Neural cell (in vitro differentiated cells): ENCODE data around the gene THBD. TPM values are rescaled to one million over a fixed set of nuclear protein-coding genes. Genes with fewer than 3 reads are reported as not detected.

ENCODE experiments used
- H2AFZ ChIP-seq: fragments of 200-600, 300-800 bp; sonication (generic), shearing (Covaris generic); 2 replicates; pipeline ENCODE4 v1.6.0; 2014; ENCODE audit warnings: low read depth, mild to moderate bottlenecking, antibody characterized with exemption, low read length, moderate library complexity
- H3F3A ChIP-seq: fragments of 200-600 bp; shearing (Covaris generic); 2 replicates; pipeline ENCODE4 v1.6.1; 2016; ENCODE audit warnings: mild to moderate bottlenecking, moderate library complexity, mixed read lengths, antibody characterized with exemption, low read length; ENCODE audit not compliant: insufficient read depth, poor library complexity, severe bottlenecking
- H3K27ac ChIP-seq: fragments of 200-600, 300-800 bp; sonication (generic), shearing (Covaris generic); 2 replicates; pipeline ENCODE4 v1.5.1; 2014; ENCODE audit warnings: mild to moderate bottlenecking, low read length, moderate library complexity
- H3K27me3 ChIP-seq: fragments of 300-800, 200-600 bp; sonication (generic), shearing (Covaris generic); 2 replicates; pipeline ENCODE4 v1.6.0; 2014; ENCODE audit warnings: mild to moderate bottlenecking, low read depth, low read length, moderate library complexity; ENCODE audit not compliant: insufficient read depth
- H3K36me3 ChIP-seq: fragments of 300-800, 200-600 bp; sonication (generic), shearing (Covaris generic); 2 replicates; pipeline ENCODE4 v1.5.1; 2014; ENCODE audit warnings: mild to moderate bottlenecking, antibody characterized with exemption, low read length, moderate library complexity; ENCODE audit not compliant: insufficient read depth
- H3K4me2 ChIP-seq: fragments of 300-800, 200-600 bp; sonication (generic), shearing (Covaris generic); 2 replicates; pipeline ENCODE4 v1.6.0; 2014; ENCODE audit warnings: mild to moderate bottlenecking, low read length
- H3K4me3 ChIP-seq: fragments of 300-800, 200-600 bp; sonication (generic), shearing (Covaris generic); 2 replicates; pipeline ENCODE4 v1.5.1; 2014; ENCODE audit warnings: mild to moderate bottlenecking, low read length, moderate library complexity
- H3K79me2 ChIP-seq: fragments of 200-600 bp; shearing (Covaris generic); replicated peaks from 2 replicates; pipeline ENCODE4 v1.6.0; 2014; ENCODE audit warnings: mild to moderate bottlenecking, low read length, moderate library complexity; ENCODE audit not compliant: insufficient read depth
- H3K9ac ChIP-seq: fragments of 300-800, 200-600 bp; sonication (generic), shearing (Covaris generic); 2 replicates; pipeline ENCODE4 v1.6.1; 2016; ENCODE audit warnings: mild to moderate bottlenecking, low read length, mixed read lengths
- H3K9me2 ChIP-seq: fragments of 200-600 bp; shearing (Covaris generic); 2 replicates; pipeline ENCODE4 v1.6.1; 2016; ENCODE audit warnings: mild to moderate bottlenecking, low read length, mixed read lengths; ENCODE audit not compliant: insufficient read depth
- H3K9me3 ChIP-seq: fragments of 200-600, 300-800 bp; sonication (generic), shearing (Covaris generic); 2 replicates; pipeline ENCODE4 v1.6.1; 2016; ENCODE audit warnings: mild to moderate bottlenecking, mixed run types, low read length, moderate library complexity, mixed read lengths
- H4K20me1 ChIP-seq: fragments of 200-600 bp; shearing (Covaris generic); 2 replicates; pipeline ENCODE4 v1.6.1; 2016; ENCODE audit warnings: mild to moderate bottlenecking, mixed run types; ENCODE audit not compliant: insufficient read depth
- EP300 ChIP-seq: fragments of 450-650 bp; conservative IDR thresholded peaks from 2 replicates; pipeline ENCODE4 v1.6.1; 2014; ENCODE audit warnings: antibody characterized with exemption, mild to moderate bottlenecking, moderate library complexity; ENCODE audit not compliant: poor library complexity, severe bottlenecking
- EZH2 ChIP-seq: fragments of 200-600, 300-800 bp; shearing (Covaris generic), sonication (generic); IDR thresholded peaks from 2 replicates; pipeline ENCODE4 v1.6.1; 2014; ENCODE audit warnings: antibody characterized with exemption, low read length, borderline replicate concordance, mild to moderate bottlenecking; ENCODE audit not compliant: insufficient read depth, poor library complexity, severe bottlenecking
- MXI1 ChIP-seq: fragments of 450-650 bp; conservative IDR thresholded peaks from 2 replicates; pipeline ENCODE4 v1.6.1; 2014; ENCODE audit warnings: antibody characterized with exemption, mild to moderate bottlenecking; ENCODE audit not compliant: poor library complexity, severe bottlenecking
- POLR2AphosphoS5 ChIP-seq: IDR thresholded peaks from 2 replicates; pipeline ENCODE4 v1.6.1; 2012
- RAD21 ChIP-seq: fragments of 450-650 bp; conservative IDR thresholded peaks from 2 replicates; pipeline ENCODE4 v1.6.1; 2014; ENCODE audit warnings: antibody characterized with exemption, mild to moderate bottlenecking, moderate library complexity
- SMC3 ChIP-seq: fragments of 450-650 bp; conservative IDR thresholded peaks from 2 replicates; pipeline ENCODE4 v1.6.1; 2014; ENCODE audit warnings: antibody characterized with exemption, mild to moderate bottlenecking, moderate library complexity; ENCODE audit not compliant: poor library complexity
- TAF1 ChIP-seq: IDR thresholded peaks from 2 replicates; pipeline ENCODE4 v1.6.1; 2012; ENCODE audit warnings: low read depth
- polyA minus RNA-seq: library from RNA; depleted of rRNA, polyadenylated mRNA; stranded (reverse); fragments of >200 nt; gene quantifications from 2 replicates; pipeline ENCODE4 v1.2.3, GENCODE V29; 2014
- polyA plus RNA-seq: library from polyadenylated mRNA; depleted of rRNA; stranded (reverse); fragments of >200 nt; gene quantifications from 2 replicates; pipeline ENCODE4 v1.2.3, GENCODE V29; 2014
- TF ChIP-seq, protein P1 (sequence below): fragments of 450-650 bp; IDR thresholded peaks from 2 replicates; pipeline ENCODE4 v1.5.1; 2014; ENCODE audit warnings: antibody characterized with exemption, mild to moderate bottlenecking, moderate library complexity; ENCODE audit not compliant: poor library complexity, severe bottlenecking
- TF ChIP-seq, protein P2 (sequence below): IDR thresholded peaks from 2 replicates; pipeline ENCODE4 v1.6.1; 2012; ENCODE audit warnings: borderline replicate concordance

The THBD gene, protein sequence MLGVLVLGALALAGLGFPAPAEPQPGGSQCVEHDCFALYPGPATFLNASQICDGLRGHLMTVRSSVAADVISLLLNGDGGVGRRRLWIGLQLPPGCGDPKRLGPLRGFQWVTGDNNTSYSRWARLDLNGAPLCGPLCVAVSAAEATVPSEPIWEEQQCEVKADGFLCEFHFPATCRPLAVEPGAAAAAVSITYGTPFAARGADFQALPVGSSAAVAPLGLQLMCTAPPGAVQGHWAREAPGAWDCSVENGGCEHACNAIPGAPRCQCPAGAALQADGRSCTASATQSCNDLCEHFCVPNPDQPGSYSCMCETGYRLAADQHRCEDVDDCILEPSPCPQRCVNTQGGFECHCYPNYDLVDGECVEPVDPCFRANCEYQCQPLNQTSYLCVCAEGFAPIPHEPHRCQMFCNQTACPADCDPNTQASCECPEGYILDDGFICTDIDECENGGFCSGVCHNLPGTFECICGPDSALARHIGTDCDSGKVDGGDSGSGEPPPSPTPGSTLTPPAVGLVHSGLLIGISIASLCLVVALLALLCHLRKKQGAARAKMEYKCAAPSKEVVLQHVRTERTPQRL
- polyA plus RNA-seq = not detected in 2 replicates
- not detected in 2 replicates for polyA minus RNA-seq

DNA sequence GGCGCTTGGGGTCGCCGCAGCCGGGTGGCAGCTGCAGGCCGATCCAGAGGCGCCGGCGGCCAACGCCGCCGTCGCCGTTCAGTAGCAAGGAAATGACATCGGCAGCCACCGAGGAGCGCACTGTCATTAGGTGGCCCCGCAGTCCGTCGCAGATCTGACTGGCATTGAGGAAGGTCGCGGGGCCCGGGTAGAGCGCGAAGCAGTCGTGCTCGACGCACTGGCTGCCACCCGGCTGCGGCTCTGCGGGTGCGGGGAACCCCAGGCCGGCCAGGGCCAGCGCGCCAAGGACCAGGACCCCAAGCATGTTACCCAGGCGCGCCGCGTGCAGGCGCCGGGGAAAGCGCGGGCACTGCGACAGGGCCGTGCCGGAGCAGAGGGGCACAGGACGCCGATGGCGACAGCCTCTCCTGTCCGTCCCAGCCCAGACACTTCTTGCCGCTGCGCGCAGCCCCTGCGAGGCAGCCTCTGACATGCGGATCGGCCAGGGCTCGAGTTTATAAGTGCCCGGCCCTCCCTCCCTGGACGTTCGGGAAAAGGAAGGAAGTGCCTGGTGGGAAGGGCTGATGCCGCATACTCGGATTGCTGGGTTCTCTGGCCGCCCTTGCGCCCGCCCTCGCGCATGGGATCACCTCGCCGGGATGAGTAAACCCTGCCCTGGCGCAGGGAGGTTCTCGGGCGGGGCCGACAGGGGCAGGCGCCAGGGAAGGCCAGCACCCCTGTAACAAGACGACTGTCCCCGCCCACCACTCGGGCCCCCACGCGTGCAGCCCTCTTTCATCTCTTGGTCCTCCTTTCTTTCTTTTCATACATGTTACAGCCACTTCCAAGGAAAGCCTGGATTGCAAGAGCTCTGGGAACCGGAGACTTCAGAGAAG lies at the start of gene THBD:
THBD (minus strand) TSS at position 472 of the 875 bp plus-strand sequence; CDS start at position 304, 168 bp downstream.
- H3K4me3 ChIP-seq = peak within 1 kb of the TSS; percentile 66
- peaks cover 93% of the 10 kb centered on the region for H3K27me3 ChIP-seq

DNA sequence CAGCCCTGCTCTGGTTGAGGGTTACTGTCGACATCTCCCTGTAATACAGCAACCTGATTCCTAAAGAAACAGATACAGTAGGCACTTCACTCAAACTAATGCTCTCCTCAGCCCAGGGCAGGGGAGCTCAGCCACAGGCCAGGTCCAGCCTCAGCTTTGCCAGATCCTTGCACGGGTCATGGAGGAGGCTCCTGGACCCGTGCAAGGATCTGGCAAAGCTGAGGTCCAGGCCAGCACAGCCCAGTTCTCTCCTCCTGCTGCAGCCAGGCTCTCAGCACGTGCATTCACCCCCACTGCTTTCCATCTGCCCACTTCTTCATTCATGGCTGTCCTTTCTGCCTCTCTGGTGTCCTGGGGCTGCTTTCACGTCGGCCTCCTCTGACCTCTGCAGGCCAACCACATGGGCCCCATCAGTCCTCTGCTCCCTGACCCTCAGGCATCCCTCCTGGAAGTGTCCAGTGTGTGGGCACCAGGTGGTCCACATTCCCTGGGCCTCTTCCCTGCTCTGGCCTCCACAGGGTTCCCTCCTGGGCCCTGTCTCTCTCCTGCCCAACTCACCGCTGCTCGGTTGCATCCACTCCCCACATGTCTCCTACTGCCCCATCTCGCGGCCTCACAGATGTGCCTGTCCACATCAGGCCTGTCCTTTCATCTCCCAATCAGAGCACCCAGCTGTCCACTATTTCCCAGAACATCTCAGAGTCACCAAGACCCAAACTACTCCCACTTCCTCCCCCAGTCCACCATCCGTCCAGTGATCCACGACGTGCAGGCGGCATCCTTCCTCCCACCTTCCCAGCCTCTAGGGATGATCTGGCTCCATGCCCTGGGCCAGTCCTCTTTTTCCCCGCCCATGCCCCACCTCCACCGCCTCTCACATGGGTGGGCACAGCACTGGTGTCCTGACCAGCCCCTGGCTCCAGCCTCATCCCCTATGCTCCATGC lies 48.4 kb upstream of the THBD start:
- H3K27ac ChIP-seq = no peak overlapping the region
- H3K9me2 ChIP-seq = no peaks in the 10 kb centered on the region
- no peaks in the 10 kb centered on the region for H3K27me3 ChIP-seq
- no peak overlapping the region for H3K4me2 ChIP-seq
- H3K4me3 ChIP-seq = no peak overlapping the region
- H3F3A ChIP-seq = no peaks in the 10 kb centered on the region
- H2AFZ ChIP-seq = no peak overlapping the region
- TF ChIP-seq TAF1 (no peak), EP300 (no peak), POLR2AphosphoS5 (no peak), RAD21 (no peak), SMC3 (no peak), EZH2 (no peak), MXI1 (no peak)
- TF ChIP-seq, protein P1, sequence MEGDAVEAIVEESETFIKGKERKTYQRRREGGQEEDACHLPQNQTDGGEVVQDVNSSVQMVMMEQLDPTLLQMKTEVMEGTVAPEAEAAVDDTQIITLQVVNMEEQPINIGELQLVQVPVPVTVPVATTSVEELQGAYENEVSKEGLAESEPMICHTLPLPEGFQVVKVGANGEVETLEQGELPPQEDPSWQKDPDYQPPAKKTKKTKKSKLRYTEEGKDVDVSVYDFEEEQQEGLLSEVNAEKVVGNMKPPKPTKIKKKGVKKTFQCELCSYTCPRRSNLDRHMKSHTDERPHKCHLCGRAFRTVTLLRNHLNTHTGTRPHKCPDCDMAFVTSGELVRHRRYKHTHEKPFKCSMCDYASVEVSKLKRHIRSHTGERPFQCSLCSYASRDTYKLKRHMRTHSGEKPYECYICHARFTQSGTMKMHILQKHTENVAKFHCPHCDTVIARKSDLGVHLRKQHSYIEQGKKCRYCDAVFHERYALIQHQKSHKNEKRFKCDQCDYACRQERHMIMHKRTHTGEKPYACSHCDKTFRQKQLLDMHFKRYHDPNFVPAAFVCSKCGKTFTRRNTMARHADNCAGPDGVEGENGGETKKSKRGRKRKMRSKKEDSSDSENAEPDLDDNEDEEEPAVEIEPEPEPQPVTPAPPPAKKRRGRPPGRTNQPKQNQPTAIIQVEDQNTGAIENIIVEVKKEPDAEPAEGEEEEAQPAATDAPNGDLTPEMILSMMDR = no peak
- TF ChIP-seq, protein P2, sequence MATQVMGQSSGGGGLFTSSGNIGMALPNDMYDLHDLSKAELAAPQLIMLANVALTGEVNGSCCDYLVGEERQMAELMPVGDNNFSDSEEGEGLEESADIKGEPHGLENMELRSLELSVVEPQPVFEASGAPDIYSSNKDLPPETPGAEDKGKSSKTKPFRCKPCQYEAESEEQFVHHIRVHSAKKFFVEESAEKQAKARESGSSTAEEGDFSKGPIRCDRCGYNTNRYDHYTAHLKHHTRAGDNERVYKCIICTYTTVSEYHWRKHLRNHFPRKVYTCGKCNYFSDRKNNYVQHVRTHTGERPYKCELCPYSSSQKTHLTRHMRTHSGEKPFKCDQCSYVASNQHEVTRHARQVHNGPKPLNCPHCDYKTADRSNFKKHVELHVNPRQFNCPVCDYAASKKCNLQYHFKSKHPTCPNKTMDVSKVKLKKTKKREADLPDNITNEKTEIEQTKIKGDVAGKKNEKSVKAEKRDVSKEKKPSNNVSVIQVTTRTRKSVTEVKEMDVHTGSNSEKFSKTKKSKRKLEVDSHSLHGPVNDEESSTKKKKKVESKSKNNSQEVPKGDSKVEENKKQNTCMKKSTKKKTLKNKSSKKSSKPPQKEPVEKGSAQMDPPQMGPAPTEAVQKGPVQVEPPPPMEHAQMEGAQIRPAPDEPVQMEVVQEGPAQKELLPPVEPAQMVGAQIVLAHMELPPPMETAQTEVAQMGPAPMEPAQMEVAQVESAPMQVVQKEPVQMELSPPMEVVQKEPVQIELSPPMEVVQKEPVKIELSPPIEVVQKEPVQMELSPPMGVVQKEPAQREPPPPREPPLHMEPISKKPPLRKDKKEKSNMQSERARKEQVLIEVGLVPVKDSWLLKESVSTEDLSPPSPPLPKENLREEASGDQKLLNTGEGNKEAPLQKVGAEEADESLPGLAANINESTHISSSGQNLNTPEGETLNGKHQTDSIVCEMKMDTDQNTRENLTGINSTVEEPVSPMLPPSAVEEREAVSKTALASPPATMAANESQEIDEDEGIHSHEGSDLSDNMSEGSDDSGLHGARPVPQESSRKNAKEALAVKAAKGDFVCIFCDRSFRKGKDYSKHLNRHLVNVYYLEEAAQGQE = no peak
- no peak overlapping the region for H3K9ac ChIP-seq
- no peaks in the 10 kb centered on the region for H4K20me1 ChIP-seq
- H3K9me3 ChIP-seq = no peaks in the 10 kb centered on the region
- H3K79me2 ChIP-seq = no peaks in the 10 kb centered on the region
- H3K36me3 ChIP-seq = no peaks in the 10 kb centered on the region

More for the DNA sequence above, at the start of gene THBD:
- no peaks in the 10 kb centered on the region for H4K20me1 ChIP-seq
- H3F3A ChIP-seq = no peaks in the 10 kb centered on the region
- TF ChIP-seq TAF1 (no peak), SMC3 (no peak), EZH2 (peak; percentile 43), EP300 (no peak)
- TF ChIP-seq, protein P1 = no peak
- H3K9me2 ChIP-seq = no peaks in the 10 kb centered on the region
- H3K4me2 ChIP-seq = peak within 1 kb of the TSS; percentile 35
- no peaks in the 10 kb centered on the region for H3K36me3 ChIP-seq
- H2AFZ ChIP-seq = peak within 1 kb of the TSS; percentile 8
- H3K27ac ChIP-seq = no peak within 1 kb of the TSS
- no peaks in the 10 kb centered on the region for H3K9me3 ChIP-seq
- H3K79me2 ChIP-seq = no peaks in the 10 kb centered on the region
- peak within 1 kb of the TSS; percentile 16 for H3K9ac ChIP-seq
